PC-9 (cell line): ENCODE measurements around the gene CNP. TPM values are rescaled to one million over a fixed set of nuclear protein-coding genes. Genes with fewer than 3 reads are reported as not detected.
A peak's percentile ranks its signal among the peaks of the same experiment; 100 is the strongest.

Experiments used
- Bru-seq: library from RNA; stranded (reverse); fragments of 400-500 nt; gene quantifications from one replicate; lab custom pipeline; 2021; lab: Mats Ljungman, UMichigan
- BruChase-seq, 2 experiments: library from RNA; stranded (reverse); fragments of 400-500 nt; gene quantifications; one replicate each; lab custom pipeline; 2021; lab: Mats Ljungman, UMichigan
- BruUV-seq: library from RNA; stranded (reverse); fragments of 400-500 nt; replicated peaks from 2 replicates; lab custom pipeline; 2021; lab: Mats Ljungman, UMichigan
- CTCF ChIA-PET: fragments of 300-600 bp; sonication (Branson Sonifier 250); formaldehyde crosslinking; loops from one replicate; lab custom pipeline; 2022; ENCODE audit warnings: antibody characterized with exemption; lab: Charles Lee
- POLR2A ChIA-PET: fragments of 300-600 bp; sonication (Branson Sonifier 250); formaldehyde crosslinking; loops from one replicate; lab custom pipeline; 2022; ENCODE audit warnings: antibody characterized with exemption; ENCODE audit not compliant: unreplicated experiment; lab: Charles Lee
- DNase-seq, 2 experiments: peaks; one replicate each; pipeline versions ENCODE4 v3.0.0 to v3.0.0-alpha.2; 2015 to 2022; ENCODE audit warnings: mixed read lengths in 1 of 2
- H2AFZ ChIP-seq: fragments of 200-600 bp; sonication (generic); 2 replicates; pipeline ENCODE4 v1.8.1; 2017; ENCODE audit warnings: antibody characterized with exemption
- H3F3A ChIP-seq: fragments of 200-600 bp; sonication (generic); 2 replicates; pipeline ENCODE4 v1.8.1; 2017; ENCODE audit warnings: antibody characterized with exemption, mild to moderate bottlenecking, low read depth; ENCODE audit not compliant: insufficient read depth
- H3K27ac ChIP-seq: fragments of 200-600 bp; sonication (generic); 2 replicates; pipeline ENCODE4 v1.6.1; 2016; ENCODE audit warnings: mixed run types
- H3K27me3 ChIP-seq: fragments of 200-600 bp; sonication (generic); 2 replicates; pipeline ENCODE4 v1.6.1; 2016; ENCODE audit warnings: low read depth, mixed run types; ENCODE audit not compliant: insufficient read depth
- H3K36me3 ChIP-seq: fragments of 200-600 bp; sonication (generic); 2 replicates; pipeline ENCODE4 v1.6.1; 2016; ENCODE audit warnings: low read depth, mixed run types
- H3K4me1 ChIP-seq: fragments of 200-600 bp; sonication (generic); replicated peaks from 2 replicates; pipeline ENCODE4 v1.6.1; 2016; ENCODE audit warnings: mixed run types; ENCODE audit not compliant: insufficient read depth
- H3K4me2 ChIP-seq: fragments of 200-600 bp; sonication (generic); 2 replicates; pipeline ENCODE4 v1.6.1; 2017; ENCODE audit warnings: mixed run types
- H3K4me3 ChIP-seq: fragments of 200-600 bp; sonication (generic); 2 replicates; pipeline ENCODE4 v1.6.1; 2016; ENCODE audit warnings: mixed run types
- H3K79me2 ChIP-seq: fragments of 200-600 bp; sonication (generic); 2 replicates; pipeline ENCODE4 v1.6.1; 2017; ENCODE audit warnings: low read depth, mixed run types
- H3K9me2 ChIP-seq: fragments of 200-600 bp; sonication (generic); 2 replicates; pipeline ENCODE4 v1.8.1; 2017; ENCODE audit warnings: mild to moderate bottlenecking; ENCODE audit not compliant: insufficient read depth
- H3K9me3 ChIP-seq: fragments of 200-600 bp; sonication (generic); 2 replicates; pipeline ENCODE4 v1.8.1; 2016; ENCODE audit warnings: low read depth; ENCODE audit not compliant: insufficient read depth
- H4K20me1 ChIP-seq: fragments of 200-600 bp; sonication (generic); 2 replicates; pipeline ENCODE4 v1.8.1; 2017; ENCODE audit not compliant: insufficient read depth
- EZH2 ChIP-seq: fragments of 200-600 bp; sonication (generic); IDR thresholded peaks from 2 replicates; pipeline ENCODE4 v1.8.0; 2017; ENCODE audit warnings: antibody characterized with exemption, low read depth
- intact Hi-C: fragments of 100-400 bp; cut with micrococcal nuclease; formaldehyde crosslinking; loops from one replicate; pipeline ENCODE4 v1.10.0; 2022; ENCODE audit not compliant: unreplicated experiment
- long read RNA-seq: library from polyadenylated mRNA; stranded (forward); transcript quantifications from one replicate; pipeline ENCODE4 v2.0.0, GENCODE V29; 2022
- total RNA-seq: library from RNA; stranded (reverse); gene quantifications from 2 replicates; pipeline ENCODE4 v1.2.3, GENCODE V29; 2021
- TF ChIP-seq, protein P1 (sequence below): fragments of 200-600 bp; sonication (generic); conservative IDR thresholded peaks from 2 replicates; pipeline ENCODE4 v1.6.1; 2017; ENCODE audit warnings: mixed run types, antibody characterized with exemption, mild to moderate bottlenecking, moderate library complexity

The CNP gene
- total RNA-seq (60.6 and 64.7 TPM in 2 replicates), Bru-seq, nascent RNA (percentile 61 among the genes with signal in this experiment), BruChase-seq, experiment 1, labeled RNA remaining after a 2-hour chase (percentile 73 among the genes with signal in this experiment), BruChase-seq, experiment 2, labeled RNA remaining after a 6-hour chase (percentile 91 among the genes with signal in this experiment)
- long read RNA-seq, full-length matches to known transcripts: 91 of 109 reads
- long read RNA-seq, partial matches to known transcripts: 15 of 109 reads
- long read RNA-seq, other reads (novel, unspliced or antisense): 3 of 109 reads

DNA sequence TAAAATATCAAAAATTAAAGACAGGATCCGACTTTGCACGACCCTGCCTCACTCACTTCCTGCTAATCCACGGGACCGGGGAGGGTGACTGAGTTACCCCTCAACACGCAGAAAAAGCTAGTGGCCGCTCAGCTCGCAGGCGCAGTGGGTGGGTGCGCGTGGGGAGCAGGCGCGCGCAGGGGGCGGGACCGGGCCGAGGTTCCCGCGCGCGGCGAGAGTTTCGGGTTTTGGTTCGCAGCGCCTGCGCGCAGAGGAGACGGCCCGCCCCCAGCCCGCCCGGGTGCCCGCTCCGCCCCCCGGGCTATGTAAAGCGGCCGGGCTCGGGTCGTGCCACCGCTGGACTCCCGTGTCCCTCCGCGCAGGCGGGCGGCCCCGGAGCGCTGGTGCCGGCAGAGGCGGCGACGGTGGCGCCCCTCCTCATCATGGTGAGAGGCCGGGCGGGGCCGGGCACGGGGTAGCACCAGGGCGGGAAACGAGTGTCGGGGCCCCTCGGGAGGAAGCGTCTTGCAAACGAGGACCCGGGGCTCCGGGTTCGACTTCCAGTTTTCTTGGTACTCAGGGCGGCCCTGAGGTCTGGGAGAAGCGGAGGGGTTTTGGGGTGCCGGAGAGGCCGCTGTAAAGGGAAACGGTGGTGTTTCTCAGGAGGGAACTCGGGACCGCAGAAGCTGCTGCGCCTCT is at the start of gene CNP:
TSS of gene CNP (plus strand) at position 333 of the 678 bp plus-strand sequence. CDS start at position 423, 90 bp downstream.
- no TSS peak for BruUV-seq
- Histone ChIP-seq H3K4me3 (peak within 1 kb of the TSS; percentile 78), H3K4me2 (peak within 1 kb of the TSS; percentile 99), H3F3A (peaks cover 28% of the 10 kb centered on the region), H3K9me2 (no peaks in the 10 kb centered on the region), H3K36me3 (peaks cover 2% of the 10 kb centered on the region; the same call in 1 of the 2 replicates), H3K79me2 (peaks cover 13% of the 10 kb centered on the region), H3K27ac (peak within 1 kb of the TSS; percentile 93), H3K4me1 (peaks cover 11% of the 10 kb centered on the region), H3K27me3 (no peaks in the 10 kb centered on the region), H4K20me1 (no peaks in the 10 kb centered on the region), H3K9me3 (no peaks in the 10 kb centered on the region), H2AFZ (peak within 1 kb of the TSS; percentile 93)
- TF ChIP-seq, protein P1, sequence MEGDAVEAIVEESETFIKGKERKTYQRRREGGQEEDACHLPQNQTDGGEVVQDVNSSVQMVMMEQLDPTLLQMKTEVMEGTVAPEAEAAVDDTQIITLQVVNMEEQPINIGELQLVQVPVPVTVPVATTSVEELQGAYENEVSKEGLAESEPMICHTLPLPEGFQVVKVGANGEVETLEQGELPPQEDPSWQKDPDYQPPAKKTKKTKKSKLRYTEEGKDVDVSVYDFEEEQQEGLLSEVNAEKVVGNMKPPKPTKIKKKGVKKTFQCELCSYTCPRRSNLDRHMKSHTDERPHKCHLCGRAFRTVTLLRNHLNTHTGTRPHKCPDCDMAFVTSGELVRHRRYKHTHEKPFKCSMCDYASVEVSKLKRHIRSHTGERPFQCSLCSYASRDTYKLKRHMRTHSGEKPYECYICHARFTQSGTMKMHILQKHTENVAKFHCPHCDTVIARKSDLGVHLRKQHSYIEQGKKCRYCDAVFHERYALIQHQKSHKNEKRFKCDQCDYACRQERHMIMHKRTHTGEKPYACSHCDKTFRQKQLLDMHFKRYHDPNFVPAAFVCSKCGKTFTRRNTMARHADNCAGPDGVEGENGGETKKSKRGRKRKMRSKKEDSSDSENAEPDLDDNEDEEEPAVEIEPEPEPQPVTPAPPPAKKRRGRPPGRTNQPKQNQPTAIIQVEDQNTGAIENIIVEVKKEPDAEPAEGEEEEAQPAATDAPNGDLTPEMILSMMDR: no peak
- TF ChIP-seq EZH2: no peak
- ChIA-PET POLR2A (interaction anchor here (0.6 to 1.0 kb wide), 3 partner anchors 45 to 431 kb away, joined by 3 to 35 read pairs (median 4); partner anchors contain the start of gene DNAJC7), CTCF (interaction anchor here (1.0 to 1.6 kb wide), 2 partner anchors 51 to 53 kb away, joined by 4 to 7 read pairs; partner anchors contain the start of genes DNAJC7 and NKIRAS2)
- intact Hi-C loops: loop anchor here (5.0 kb wide), 1 partner anchor 551 kb away; no protein-coding TSS in a partner anchor
- DNase-seq: peak; percentile 69 to 90

DNA sequence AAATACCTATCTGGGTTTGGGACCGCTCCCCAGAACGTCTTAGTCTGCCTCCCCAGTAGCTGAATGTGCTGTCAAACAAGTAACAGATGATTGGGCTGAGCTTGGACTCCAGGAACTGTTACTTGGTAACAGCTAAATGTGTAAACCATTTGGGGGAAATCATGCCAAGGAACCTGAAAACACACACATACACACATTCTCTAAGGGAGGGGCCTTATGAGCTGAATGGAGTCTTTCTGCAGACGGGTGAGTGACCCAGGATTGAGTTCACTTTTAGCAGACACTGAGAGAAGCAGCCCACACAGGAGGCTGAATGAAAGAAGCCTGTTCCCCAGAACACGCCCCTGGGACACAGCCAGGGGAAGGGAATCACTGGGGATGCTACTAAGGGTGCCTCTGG is 49.4 kb upstream of the CNP start:
- Histone ChIP-seq H3K36me3 (no peaks in the 10 kb centered on the region), H4K20me1 (peaks cover 43% of the 10 kb centered on the region), H3K27ac (no peak overlapping the region), H3K4me2 (peak overlapping the region; percentile 98), H3K27me3 (no peaks in the 10 kb centered on the region), H3K9me3 (no peaks in the 10 kb centered on the region), H2AFZ (no peak overlapping the region), H3K4me1 (peaks cover 38% of the 10 kb centered on the region), H3K79me2 (peaks cover 65% of the 10 kb centered on the region), H3F3A (peaks cover 17% of the 10 kb centered on the region), H3K4me3 (peak overlapping the region; percentile 98), H3K9me2 (no peaks in the 10 kb centered on the region)
- DNase-seq: no peak
- POLR2A ChIA-PET: no interaction called here
- intact Hi-C loops: no loop called here
- BruUV-seq: no TSS peak
- no peak for TF ChIP-seq EZH2
- TF ChIP-seq, protein P1: no peak
- CTCF ChIA-PET: no interaction called here

DNA sequence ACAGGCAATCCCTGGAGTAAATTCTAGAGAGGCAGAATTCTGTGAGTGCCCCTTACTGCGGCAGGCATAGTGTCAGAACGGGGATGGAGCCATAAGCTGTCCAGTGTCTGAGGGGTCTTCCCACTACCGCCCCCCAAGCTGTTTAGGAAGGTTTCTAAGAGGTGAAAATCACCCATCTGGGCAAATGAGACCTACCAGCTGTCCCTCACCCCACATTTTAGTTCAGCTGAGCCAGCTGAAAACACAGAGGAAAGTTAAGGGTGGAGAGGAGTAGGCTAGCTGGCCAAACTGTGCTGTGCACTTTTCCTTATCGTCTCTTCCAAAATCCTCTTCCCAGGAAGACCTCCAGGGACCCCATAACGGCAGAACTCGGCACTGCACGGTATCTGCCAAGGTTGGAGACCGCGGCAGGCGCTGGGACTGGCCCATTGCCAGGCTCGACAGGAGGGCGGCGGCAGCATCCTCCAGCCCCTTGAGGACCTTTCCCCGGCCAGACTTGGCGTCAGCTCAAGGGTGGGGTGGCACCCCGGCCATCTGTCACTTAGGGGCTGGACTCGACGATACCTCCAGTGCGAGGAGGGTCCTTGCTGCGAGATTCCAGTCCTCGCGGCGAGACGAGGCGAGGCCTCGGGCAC is 48.8 kb upstream of the CNP start:
- Histone ChIP-seq H2AFZ (peak overlapping the region; percentile 87), H3K9me2 (no peaks in the 10 kb centered on the region), H3K36me3 (no peaks in the 10 kb centered on the region), H3K27me3 (no peaks in the 10 kb centered on the region), H3K9me3 (no peaks in the 10 kb centered on the region), H4K20me1 (peaks cover 37% of the 10 kb centered on the region), H3K79me2 (peaks cover 59% of the 10 kb centered on the region), H3F3A (peaks cover 17% of the 10 kb centered on the region), H3K27ac (no peak overlapping the region), H3K4me1 (peaks cover 38% of the 10 kb centered on the region), H3K4me3 (peak overlapping the region; percentile 98), H3K4me2 (peak overlapping the region; percentile 98)
- no peak for TF ChIP-seq EZH2
- TF ChIP-seq, protein P1: no peak
- BruUV-seq: TSS peak; percentile 39
- intact Hi-C loops: no loop called here
- ChIA-PET CTCF (no interaction called here), POLR2A (no interaction called here)
- peak in 1 of 2 experiments; percentile 33 for DNase-seq
